ENCODE measurements around the gene CHAC2.
"Not testable (repeated sequence)": the region's sequence is repeated elsewhere in the genome, so short reads cannot be mapped to it uniquely, and the experiment has no call there.

Gene CHAC2

GRCh38 chr2:53767405-53768241 lies at the start of gene CHAC2:
CHAC2 (plus strand) TSS chr2:53767804; CDS start chr2:53767887, 83 bp downstream.
- peak; percentile 71 for DNase-seq

GRCh38 chr2:53720944-53721343 lies 46.7 kb upstream of the CHAC2 start:
- not testable (repeated sequence) for DNase-seq

GRCh38 chr2:53724536-53724935 lies 43.1 kb upstream of the CHAC2 start:
- no peak for DNase-seq

- DNase-seq = no peak
Observed at GRCh38 chr2:53725662-53726061, 41.9 kb upstream of the CHAC2 start.

DNA sequence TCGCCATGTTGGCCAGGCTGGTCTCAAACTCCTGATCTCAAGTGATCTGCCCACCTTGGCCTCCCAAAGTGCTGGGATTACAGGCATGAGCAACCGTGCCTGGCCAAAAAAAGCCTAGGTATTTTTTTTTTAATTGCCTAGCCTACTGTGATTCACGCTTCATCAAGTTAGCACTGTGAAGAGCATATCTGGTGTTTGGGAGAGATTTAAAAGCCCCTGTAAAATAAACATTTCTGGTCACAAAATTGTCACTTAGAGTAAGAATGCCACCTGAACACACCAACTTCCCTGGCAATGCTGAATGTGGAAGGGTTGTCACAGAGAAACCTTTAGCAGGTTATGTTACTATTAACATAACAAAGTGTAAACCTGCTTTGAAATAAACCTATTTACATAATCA lies 39.7 kb upstream of the CHAC2 start:
- no peak for DNase-seq

DNA sequence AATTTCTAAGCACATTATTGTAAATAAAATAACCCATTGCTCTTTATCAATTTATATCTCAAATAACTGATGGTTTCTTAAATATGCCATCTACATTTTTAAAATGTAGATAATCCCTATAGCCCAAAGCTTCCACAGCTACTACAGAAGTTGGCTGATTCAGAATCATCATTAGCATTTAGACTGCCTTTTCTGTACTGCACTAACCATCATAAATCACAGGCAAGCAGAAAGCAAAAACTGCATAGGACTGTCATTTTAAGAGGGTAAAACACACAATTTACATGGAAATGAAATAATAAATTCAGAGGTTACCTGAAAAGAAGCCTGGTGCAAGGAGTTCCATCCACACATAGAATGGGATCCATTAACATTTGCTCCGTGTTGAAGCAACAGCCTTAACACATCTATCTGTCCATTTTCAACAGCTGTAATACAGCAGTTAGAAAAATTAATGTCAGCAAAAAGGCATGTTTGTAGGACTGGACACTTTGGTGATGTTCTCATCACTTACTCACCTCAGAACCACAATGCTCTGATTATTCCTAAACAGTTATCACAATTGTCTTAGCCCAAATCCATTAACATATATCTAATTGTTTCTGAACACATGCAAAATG lies 38.4 kb upstream of the CHAC2 start:
- no peak for DNase-seq

- no peak for DNase-seq
Observed at GRCh38 chr2:53737091-53737490, 30.5 kb upstream of the CHAC2 start.

GRCh38 chr2:53739032-53739431 lies 28.6 kb upstream of the CHAC2 start:
- DNase-seq = no peak

- no peak for DNase-seq
Observed at GRCh38 chr2:53740170-53740569, 27.4 kb upstream of the CHAC2 start.

GRCh38 chr2:53744395-53745065 lies 23.1 kb upstream of the CHAC2 start:
- DNase-seq = no peak

- no peak for DNase-seq
Observed at GRCh38 chr2:53750041-53750768, 17.4 kb upstream of the CHAC2 start.

GRCh38 chr2:53751728-53752127 lies 15.9 kb upstream of the CHAC2 start:
- no peak for DNase-seq

- DNase-seq = no peak
Observed at GRCh38 chr2:53752385-53752784, 15.2 kb upstream of the CHAC2 start.

DNA sequence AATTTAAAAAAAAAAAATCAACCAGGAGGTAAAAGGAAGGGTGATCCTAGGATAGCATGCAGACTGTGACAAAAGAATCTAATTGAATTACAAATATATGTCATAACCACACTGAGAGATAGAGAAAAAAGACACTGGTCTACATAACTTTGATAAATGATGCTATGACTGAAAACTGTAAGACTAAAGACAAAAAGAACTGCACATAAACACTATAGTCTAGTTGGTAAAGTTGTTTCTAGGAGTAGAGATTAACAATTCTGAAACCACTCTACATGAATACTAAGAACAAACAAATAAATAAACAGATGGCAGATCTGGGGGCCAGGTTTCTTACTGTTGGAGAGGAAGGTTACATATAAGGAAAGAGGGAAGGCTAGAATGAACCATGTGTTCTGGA lies 14.6 kb upstream of the CHAC2 start:
- no peak for DNase-seq

- DNase-seq = no peak
Observed at GRCh38 chr2:53755121-53755520, 12.5 kb upstream of the CHAC2 start.

- DNase-seq = no peak
Observed at GRCh38 chr2:53756644-53757043, 11.0 kb upstream of the CHAC2 start.

DNA sequence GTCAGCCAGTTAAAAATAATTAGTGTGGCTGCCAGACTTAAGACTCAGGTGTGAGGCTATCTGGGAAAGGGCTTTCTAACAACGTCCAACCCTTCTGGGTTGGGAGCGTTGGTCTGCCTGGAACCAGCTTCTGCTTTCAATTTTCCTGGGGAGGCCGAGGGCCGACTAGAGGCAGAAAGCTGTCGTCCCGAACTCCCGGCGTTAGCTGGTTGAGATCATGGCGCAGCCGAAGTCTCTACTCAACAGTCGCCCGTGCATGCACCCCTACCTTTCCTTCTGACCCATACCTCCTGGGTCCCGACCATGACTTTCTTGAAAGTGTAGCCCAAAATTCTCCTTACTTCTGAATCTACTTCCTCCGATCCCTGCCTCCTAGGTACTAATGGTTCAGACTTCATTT lies 10.4 kb upstream of the CHAC2 start:
- DNase-seq = not testable (repeated sequence)

DNA sequence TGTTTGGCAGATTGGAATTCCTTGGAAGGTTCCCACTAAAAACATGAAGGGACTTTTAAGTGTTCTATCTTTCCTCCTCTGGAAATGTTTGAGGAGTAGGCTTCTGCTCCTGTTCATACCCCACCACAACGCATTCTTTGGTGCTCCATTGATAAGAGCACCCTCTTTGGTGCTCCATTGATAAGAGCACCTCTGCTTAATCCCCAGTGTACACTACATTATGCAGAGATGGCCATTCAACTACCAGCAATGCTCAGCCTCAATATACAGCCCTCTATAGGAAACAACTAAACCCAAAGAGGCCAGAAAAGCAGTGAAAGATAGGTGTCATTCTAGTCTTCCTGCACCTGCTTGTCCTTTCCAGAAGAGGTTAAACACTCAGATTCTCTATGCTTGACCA lies 1.8 kb upstream of the CHAC2 start:
- no peak for DNase-seq

- no peak for DNase-seq
Observed at GRCh38 chr2:53768242-53768542, 588 bp downstream of the CHAC2 start.

DNA sequence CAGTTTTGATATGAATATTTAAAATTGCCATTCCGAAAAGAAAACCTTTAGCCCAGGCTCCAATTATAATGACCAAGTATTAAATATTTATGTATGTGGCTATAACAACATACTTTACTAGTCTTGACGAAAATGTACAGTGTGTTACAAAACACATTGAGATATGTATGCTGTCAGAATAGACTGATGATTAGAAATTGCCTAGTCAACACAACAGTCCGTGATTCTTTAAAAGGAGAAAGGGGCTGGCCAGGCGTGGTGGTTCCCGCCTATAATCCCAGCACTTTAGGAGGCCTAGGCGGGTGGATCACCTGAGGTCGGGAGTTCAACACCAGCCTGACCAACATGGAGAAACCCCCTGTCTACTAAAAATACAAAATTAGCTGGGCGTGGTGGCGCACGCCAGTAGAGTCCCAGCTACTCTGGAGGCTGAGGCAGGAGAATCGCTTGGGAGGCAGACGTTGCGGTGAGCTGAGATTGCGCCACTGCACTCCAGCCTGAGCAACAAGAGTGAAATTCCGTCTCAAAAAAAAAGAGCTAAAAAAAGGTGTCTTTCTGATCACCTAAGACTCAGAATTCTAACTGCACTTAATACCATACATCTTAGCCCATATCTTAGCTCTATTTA lies 1.8 kb downstream of the CHAC2 start:
- no peak for DNase-seq

GRCh38 chr2:53770264-53770663 lies 2.7 kb downstream of the CHAC2 start:
- DNase-seq = no peak

DNA sequence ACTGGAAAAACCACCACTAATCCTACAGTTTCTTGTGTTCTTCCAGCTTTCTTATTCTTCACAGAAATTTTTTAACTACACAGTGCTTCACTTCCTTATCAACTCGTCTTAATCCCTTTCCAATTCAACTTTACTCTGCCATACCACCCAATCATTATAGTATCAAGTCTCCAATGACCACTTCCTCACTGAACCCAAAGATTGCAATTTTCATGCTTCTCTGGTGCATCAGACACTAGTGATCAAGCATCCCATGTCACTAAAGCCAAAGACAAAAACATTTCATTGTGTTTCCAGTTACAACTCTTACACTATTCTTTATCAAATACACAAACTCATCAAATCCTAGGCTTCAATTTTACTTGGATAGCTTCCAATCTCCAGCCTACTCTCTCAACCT lies 9.5 kb downstream of the CHAC2 start:
- DNase-seq = no peak

GRCh38 chr2:53778536-53779162 lies 11.0 kb downstream of the CHAC2 start:
- DNase-seq = no peak

All from activated effector memory CD4-positive, alpha-beta T cell treated with Interleukin-2 at 50 U/mL for 16 hours (primary cell).